ENCODE results near the gene RORB.

GRCh38 chr9:74681906-74682305 is 184.8 kb downstream of the RORB start:
- no peak for TF ChIP-seq CTCF (IDR thresholded peaks at IDR 0.05; ENCODE audit: insufficient read depth, low read length)
- no peak for TF ChIP-seq REST (IDR thresholded peaks at IDR 0.05; ENCODE audit: insufficient replicate concordance, low read depth)
